GM21528 (cell line): ENCODE results near the gene LLGL2.

Source experiments
- ATAC-seq: cut with Tn5 transposase; IDR thresholded peaks from one replicate; pipeline ENCODE4 v1.9.1; 2021; ENCODE audit warnings: mild to moderate bottlenecking, moderate library complexity; ENCODE audit not compliant: unreplicated experiment, low FRiP score

LLGL2 gene

GRCh38 chr17:75521290-75521689 is 4.2 kb upstream of the LLGL2 start:
- ATAC-seq, result no peak

GRCh38 chr17:75521951-75522727 is 3.4 kb upstream of the LLGL2 start:
- no peak for ATAC-seq

GRCh38 chr17:75523647-75524046 is 1.9 kb upstream of the LLGL2 start:
- no peak for ATAC-seq

GRCh38 chr17:75524269-75524969 is 1.1 kb upstream of the LLGL2 start:
- no peak for ATAC-seq

- no peak for ATAC-seq
Measured at GRCh38 chr17:75525806-75526554, 483 bp downstream of the LLGL2 start.

- ATAC-seq, result no peak
Measured at GRCh38 chr17:75526555-75527270, 1.2 kb downstream of the LLGL2 start.

GRCh38 chr17:75530837-75531720 is 5.6 kb downstream of the LLGL2 start:
- ATAC-seq, result no peak

- no peak for ATAC-seq
Measured at GRCh38 chr17:75531721-75532072, 6.2 kb downstream of the LLGL2 start.

GRCh38 chr17:75535119-75535537 is 9.6 kb downstream of the LLGL2 start:
- no peak for ATAC-seq

- ATAC-seq, result no peak
Measured at GRCh38 chr17:75535871-75536270, 10.4 kb downstream of the LLGL2 start.

- ATAC-seq, result no peak
Measured at GRCh38 chr17:75536366-75536765, 10.9 kb downstream of the LLGL2 start.

- no peak for ATAC-seq
Measured at GRCh38 chr17:75539967-75540729, 14.7 kb downstream of the LLGL2 start.

GRCh38 chr17:75540923-75541503 is 15.5 kb downstream of the LLGL2 start:
- ATAC-seq, result no peak

GRCh38 chr17:75542229-75542628 is 16.7 kb downstream of the LLGL2 start:
- no peak for ATAC-seq

GRCh38 chr17:75542728-75543336 is 17.3 kb downstream of the LLGL2 start:
- ATAC-seq, result no peak

- ATAC-seq, result no peak
Measured at GRCh38 chr17:75544250-75544649, 18.8 kb downstream of the LLGL2 start.

GRCh38 chr17:75546181-75546580 is 20.7 kb downstream of the LLGL2 start:
- no peak for ATAC-seq

GRCh38 chr17:75547091-75547490 is 21.6 kb downstream of the LLGL2 start:
- no peak for ATAC-seq
